CD14-positive monocyte (primary cell): ENCODE results near the gene RNU6-7. TPM values are rescaled to one million over a fixed set of nuclear protein-coding genes. Genes with fewer than 3 reads are reported as not detected.
A peak's percentile ranks its signal among the peaks of the same experiment; 100 is the strongest.

ENCODE experiments used
- DNase-seq, 3 donors: peaks; one replicate each; pipeline ENCODE4 v3.0.0-alpha.2; 2011 to 2022
- H2AFZ ChIP-seq: 2 replicates; pipeline ENCODE4 v1.6.0; 2012; ENCODE audit warnings: mild to moderate bottlenecking, low read depth, low read length, inconsistent platforms; ENCODE audit not compliant: insufficient read depth, poor library complexity, severe bottlenecking
- H3K27ac ChIP-seq, 2 donors: 1 replicate in 1 of 2; 2 replicates in 1 of 2; pipeline ENCODE4 v1.5.1; 2012 to 2013; ENCODE audit warnings: low read length in 2 of 2, control low read depth in 1 of 2, inconsistent platforms in 1 of 2, low read depth in 1 of 2, mild to moderate bottlenecking in 1 of 2
- H3K27me3 ChIP-seq, 2 donors: one replicate each; pipeline versions ENCODE4 v1.6.0 to v1.6.1; 2011 to 2013; ENCODE audit warnings: low read length in 2 of 2; ENCODE audit not compliant: control insufficient read depth in 2 of 2, insufficient read depth in 2 of 2
- H3K36me3 ChIP-seq, 2 donors: replicated peaks in 1 of 2; 1 replicate in 1 of 2; 2 replicates in 1 of 2; pipeline versions ENCODE4 v1.5.1 to v1.6.1; 2012 to 2013; ENCODE audit warnings: low read length in 2 of 2, control low read depth in 1 of 2, inconsistent platforms in 1 of 2, mild to moderate bottlenecking in 1 of 2; ENCODE audit not compliant: insufficient read depth in 2 of 2, control insufficient read depth in 1 of 2
- H3K4me1 ChIP-seq, 2 donors: 1 replicate in 1 of 2; 2 replicates in 1 of 2; pipeline versions ENCODE4 v1.5.1 to v1.6.1; 2012 to 2013; ENCODE audit warnings: low read length in 2 of 2, control low read depth in 1 of 2, inconsistent platforms in 1 of 2, mild to moderate bottlenecking in 1 of 2, moderate library complexity in 1 of 2; ENCODE audit not compliant: insufficient read depth in 2 of 2, control insufficient read depth in 1 of 2
- H3K4me2 ChIP-seq: replicated peaks from 2 replicates; pipeline ENCODE3; 2012; ENCODE audit warnings: low read length, moderate library complexity, mild to moderate bottlenecking; ENCODE audit not compliant: poor library complexity, severe bottlenecking; ENCODE audit errors: extremely low read depth
- H3K4me3 ChIP-seq, 3 experiments: fragments of 200-600 bp in 1 of 3; sonication (generic) in 1 of 3; replicated peaks in 1 of 3; 1 replicate in 2 of 3; 2 replicates in 1 of 3; pipeline ENCODE4 v1.5.1; 2011 to 2013; ENCODE audit warnings: low read length in 3 of 3, mild to moderate bottlenecking in 3 of 3, control low read depth in 2 of 3, low read depth in 2 of 3, inconsistent platforms in 1 of 3, moderate library complexity in 1 of 3
- H3K79me2 ChIP-seq: 2 replicates; pipeline ENCODE4 v1.6.0; 2012; ENCODE audit warnings: mild to moderate bottlenecking, control low read depth, inconsistent platforms, low read length, moderate library complexity; ENCODE audit not compliant: insufficient read depth
- H3K9ac ChIP-seq: 2 replicates; pipeline ENCODE4 v1.6.0; 2017; ENCODE audit warnings: low read length, mild to moderate bottlenecking; ENCODE audit not compliant: insufficient read depth, poor library complexity, severe bottlenecking
- H3K9me3 ChIP-seq, 2 donors: replicated peaks in 1 of 2; 1 replicate in 1 of 2; 2 replicates in 1 of 2; pipeline versions ENCODE4 v1.5.1 to v1.6.1; 2012 to 2013; ENCODE audit warnings: low read length in 2 of 2, control low read depth in 1 of 2; ENCODE audit not compliant: control insufficient read depth in 1 of 2, insufficient read depth in 1 of 2
- H4K20me1 ChIP-seq: 2 replicates; pipeline ENCODE4 v1.6.0; 2012; ENCODE audit warnings: mild to moderate bottlenecking, low read length, control low read depth, moderate library complexity; ENCODE audit not compliant: insufficient read depth
- H3K27ac Mint-ChIP-seq, 7 donors: one replicate each; pipeline ENCODE4 v1.8.0; 2020; ENCODE audit warnings: mild to moderate bottlenecking in 7 of 7, mixed read lengths in 7 of 7, moderate library complexity in 6 of 7, inconsistent platforms in 2 of 7
- H3K27me3 Mint-ChIP-seq, 3 donors: one replicate each; pipeline ENCODE4 v1.8.0; 2021 to 2022; ENCODE audit warnings: low read depth in 3 of 3, mild to moderate bottlenecking in 3 of 3, mixed read lengths in 3 of 3, moderate library complexity in 3 of 3, inconsistent platforms in 1 of 3
- H3K36me3 Mint-ChIP-seq, 2 donors: one replicate each; pipeline ENCODE4 v1.8.0; 2020; ENCODE audit warnings: mixed read lengths in 2 of 2, inconsistent platforms in 1 of 2, mild to moderate bottlenecking in 1 of 2
- H3K4me1 Mint-ChIP-seq: one replicate; pipeline ENCODE4 v1.8.0; 2020; ENCODE audit warnings: mild to moderate bottlenecking, mixed read lengths
- H3K4me3 Mint-ChIP-seq, 2 donors: one replicate each; pipeline ENCODE4 v1.8.0; 2020; ENCODE audit warnings: mild to moderate bottlenecking in 2 of 2, mixed read lengths in 2 of 2, moderate library complexity in 1 of 2
- H3K9me3 Mint-ChIP-seq, 7 donors: one replicate each; pipeline ENCODE4 v1.8.0; 2020 to 2022; ENCODE audit warnings: mixed read lengths in 7 of 7, mild to moderate bottlenecking in 6 of 7, moderate library complexity in 6 of 7, inconsistent platforms in 2 of 7
- CTCF ChIP-seq: fragments of 200-600 bp; IDR thresholded peaks from one replicate; pipeline ENCODE4 v1.8.0; 2022; ENCODE audit warnings: antibody characterized with exemption, mild to moderate bottlenecking
- WGBS: methylation state at CpG from one replicate; pipeline ENCODE4 v1.1.5; 2013; ENCODE audit warnings: missing lambda C conversion rate; ENCODE audit not compliant: insufficient coverage; 5-methylcytosine and 5-hydroxymethylcytosine counted together
- intact Hi-C, 2 donors: fragments of 100-400 bp; cut with micrococcal nuclease; formaldehyde crosslinking; loops; one replicate each; pipeline versions ENCODE4 v1.15.0 to v1.15.1; 2023
- polyA plus RNA-seq, 3 donors: library from polyadenylated mRNA; depleted of rRNA in 1 of 3; unstranded in 2 of 3; stranded (reverse) in 1 of 3; fragments of 300-500 nt in 2 of 3; fragments of >200 nt in 1 of 3; fragmentation: Illumina TruSeq in 2 of 3; gene quantifications; 1 replicate in 2 of 3; 2 replicates in 1 of 3; pipeline ENCODE4 v1.2.3, GENCODE V29; 2012 to 2021

The RNU6-7 gene
- polyA plus RNA-seq, 3 donors: not detected

GRCh38 chr14:32197919-32198318 is 3.9 kb upstream of the RNU6-7 start:
- H2AFZ ChIP-seq: no peak overlapping the region
- intact Hi-C loops: no loop called here
- H3K27me3 ChIP-seq: peaks cover 11 to 14% of the 10 kb centered on the region in 2 donors
- H3K4me1 ChIP-seq: peaks cover 24 to 31% of the 10 kb centered on the region in 2 donors
- no CpG with 5 or more reads among the region's 1 CpG for WGBS
- Mint-ChIP-seq H3K27ac (no peak overlapping the region), H3K9me3 (peaks cover 0 to 4% (median 0%) of the 10 kb centered on the region in 7 donors), H3K4me1 (peaks cover 31% of the 10 kb centered on the region), H3K27me3 (peaks cover 17 to 22% (median 21%) of the 10 kb centered on the region in 3 donors), H3K36me3 (no peaks in the 10 kb centered on the region), H3K4me3 (no peak overlapping the region)
- H3K4me2 ChIP-seq: no peak overlapping the region
- no peak overlapping the region for H3K4me3 ChIP-seq
- H4K20me1 ChIP-seq: no peaks in the 10 kb centered on the region
- no peak overlapping the region for H3K27ac ChIP-seq
- H3K36me3 ChIP-seq: no peaks in the 10 kb centered on the region
- TF ChIP-seq CTCF: no peak
- H3K9ac ChIP-seq: no peak overlapping the region
- no peak for DNase-seq
- H3K79me2 ChIP-seq: no peaks in the 10 kb centered on the region
- peaks cover 0 to 10% of the 10 kb centered on the region in 2 donors for H3K9me3 ChIP-seq

GRCh38 chr14:32200368-32201192 is 1.3 kb upstream of the RNU6-7 start:
- H3K27me3 ChIP-seq: peaks cover 25 to 32% of the 10 kb centered on the region in 2 donors
- H3K9me3 ChIP-seq: peaks cover 0 to 12% of the 10 kb centered on the region in 2 donors
- peak overlapping the region; percentile 90 for H3K4me2 ChIP-seq
- Mint-ChIP-seq H3K36me3 (peaks cover 0 to 2% of the 10 kb centered on the region in 2 donors), H3K27me3 (peaks cover 33 to 45% (median 34%) of the 10 kb centered on the region in 3 donors), H3K9me3 (peaks cover 0 to 4% (median 0%) of the 10 kb centered on the region in 7 donors), H3K4me3 (peak overlapping the region; percentile 87 to 96), H3K27ac (peak overlapping the region in 1 of 7 donors; percentile 32), H3K4me1 (peaks cover 44% of the 10 kb centered on the region)
- intact Hi-C loops: no loop called here
- TF ChIP-seq CTCF: no peak
- no peak overlapping the region for H3K27ac ChIP-seq
- peak overlapping the region; percentile 44 to 87 (median 63) for H3K4me3 ChIP-seq
- H3K36me3 ChIP-seq: no peaks in the 10 kb centered on the region
- H2AFZ ChIP-seq: peak overlapping the region; percentile 92
- H3K9ac ChIP-seq: no peak overlapping the region
- no peaks in the 10 kb centered on the region for H3K79me2 ChIP-seq
- no peaks in the 10 kb centered on the region for H4K20me1 ChIP-seq
- DNase-seq: peak in 2 of 3 donors; percentile 15 to 25
- H3K4me1 ChIP-seq: peaks cover 39 to 47% of the 10 kb centered on the region in 2 donors
- 0% methylated on average over 2 of the region's 14 CpGs for WGBS
